HAP-1 (cell line): ENCODE measurements around the gene NR2C2.

ENCODE experiments used
- DNase-seq, 2 experiments: peaks; one replicate each; pipeline ENCODE4 v3.0.0-alpha.2; 2016 to 2020; ENCODE audit warnings: low spot score in 2 of 2
- H3K27me3 ChIP-seq: fragments of 250-450 bp; sonication (Bioruptor Pico); 2 replicates; pipeline ENCODE4 v1.5.1; 2020; ENCODE audit warnings: low read depth, mild to moderate bottlenecking, moderate library complexity
- H3K36me3 ChIP-seq: fragments of 250-450 bp; sonication (Bioruptor Pico); replicated peaks from 2 replicates; pipeline ENCODE4 v1.5.1; 2020; ENCODE audit warnings: mild to moderate bottlenecking
- H3K4me1 ChIP-seq: fragments of 250-450 bp; sonication (Bioruptor Pico); 2 replicates; pipeline ENCODE4 v1.5.1; 2020; ENCODE audit warnings: mild to moderate bottlenecking
- H3K4me3 ChIP-seq: fragments of 250-450 bp; sonication (Bioruptor Pico); 2 replicates; pipeline ENCODE4 v1.5.1; 2020; ENCODE audit warnings: mild to moderate bottlenecking, moderate library complexity
- H3K9me3 ChIP-seq: fragments of 250-450 bp; sonication (Bioruptor Pico); 2 replicates; pipeline ENCODE4 v1.5.1; 2020; ENCODE audit warnings: mild to moderate bottlenecking, moderate library complexity
- in situ Hi-C: fragments of 300-500 bp; cut with MboI; formaldehyde crosslinking; loops from 3 replicates; pipeline ENCODE4 v1.14.3; 2020; ENCODE audit warnings: low sequenced_read_pairs, inconsistent platforms, mixed read lengths

NR2C2 gene

DNA sequence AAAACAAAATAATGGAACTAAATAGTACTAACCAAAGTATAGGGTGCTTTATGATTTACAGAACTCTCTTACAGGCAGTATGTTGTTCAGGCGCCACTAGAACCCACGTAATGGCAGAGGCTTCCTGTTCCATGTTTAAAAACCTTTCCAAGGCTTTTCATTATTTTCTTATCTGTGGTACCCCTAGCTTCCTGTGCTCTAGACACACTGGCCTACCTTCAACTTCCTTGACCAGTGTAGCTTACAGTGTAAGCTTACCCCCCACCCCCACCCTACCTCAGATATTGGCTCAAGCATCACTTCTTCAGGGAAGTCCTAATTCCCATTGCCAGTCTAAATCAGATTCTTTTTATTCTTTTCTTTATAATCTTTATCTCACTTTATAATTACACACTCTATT lies 2.9 kb downstream of the NR2C2 start:
- no peaks in the 10 kb centered on the region for H3K27me3 ChIP-seq
- in situ Hi-C loops: no loop called here
- H3K4me3 ChIP-seq: no peak overlapping the region
- H3K4me1 ChIP-seq: peaks cover 14% of the 10 kb centered on the region
- H3K9me3 ChIP-seq: no peaks in the 10 kb centered on the region
- DNase-seq: no peak
- H3K36me3 ChIP-seq: peaks cover 8% of the 10 kb centered on the region

DNA sequence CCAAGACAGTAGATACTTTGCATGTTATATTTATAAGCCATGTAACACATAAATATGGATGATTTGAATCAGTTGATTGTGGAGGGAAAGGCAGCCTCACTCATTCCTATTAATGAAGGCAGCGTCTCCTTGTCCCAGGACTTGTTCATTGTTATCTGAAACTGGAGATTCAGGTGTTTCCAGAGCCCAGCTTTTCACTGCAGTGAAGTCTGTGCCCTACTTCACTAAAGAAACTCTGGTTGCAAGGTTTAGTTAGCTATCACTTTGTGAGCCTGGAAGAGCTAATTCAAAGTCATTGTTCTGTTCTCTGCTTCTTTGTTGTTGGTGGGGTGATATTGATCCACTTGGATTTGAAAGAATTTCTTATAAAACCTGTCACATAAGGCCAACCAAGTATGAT lies 9.8 kb downstream of the NR2C2 start:
- Histone ChIP-seq H3K9me3 (no peaks in the 10 kb centered on the region), H3K4me1 (0 out of 2 replicates have a peak, but pooled peaks cover 2% of the 10 kb centered on the region), H3K4me3 (no peak overlapping the region), H3K27me3 (no peaks in the 10 kb centered on the region), H3K36me3 (peaks cover 4% of the 10 kb centered on the region)
- in situ Hi-C loops: no loop called here
- no peak for DNase-seq

DNA sequence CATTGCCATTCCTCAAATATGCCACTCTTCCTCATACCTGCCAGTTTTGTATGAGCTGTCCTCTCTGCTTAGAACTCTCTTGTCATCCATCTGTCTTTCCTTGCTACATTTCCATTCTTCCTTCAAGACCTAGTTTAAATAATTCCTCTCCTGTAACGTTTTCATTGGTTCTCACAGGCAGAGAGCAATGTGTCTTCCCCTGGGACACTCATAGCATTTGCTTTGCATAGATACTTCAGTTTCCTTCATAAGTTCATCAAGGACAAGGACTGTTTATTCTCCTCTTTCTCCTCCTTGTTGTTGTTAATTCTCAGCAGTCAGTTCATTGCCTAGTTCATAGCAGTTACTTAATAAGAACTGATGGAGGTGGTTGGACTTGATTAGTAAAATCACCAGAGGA lies 10.5 kb downstream of the NR2C2 start:
- Histone ChIP-seq H3K4me3 (no peak overlapping the region), H3K36me3 (peaks cover 4% of the 10 kb centered on the region), H3K27me3 (no peaks in the 10 kb centered on the region), H3K9me3 (no peaks in the 10 kb centered on the region), H3K4me1 (0 out of 2 replicates have a peak, but pooled peaks cover 2% of the 10 kb centered on the region)
- DNase-seq: no peak
- in situ Hi-C loops: no loop called here

- Histone ChIP-seq H3K36me3 (peaks cover 4% of the 10 kb centered on the region), H3K9me3 (no peaks in the 10 kb centered on the region), H3K27me3 (no peaks in the 10 kb centered on the region), H3K4me3 (no peak overlapping the region), H3K4me1 (0 out of 2 replicates have a peak, but pooled peaks cover 2% of the 10 kb centered on the region)
- DNase-seq: no peak
- in situ Hi-C loops: no loop called here
These were observed 12.1 kb downstream of the NR2C2 start for GRCh38 chr3:14959359-14959943.

GRCh38 chr3:14962762-14963161 lies 15.4 kb downstream of the NR2C2 start:
- Histone ChIP-seq H3K9me3 (peaks cover 6% of the 10 kb centered on the region), H3K36me3 (peaks cover 16% of the 10 kb centered on the region), H3K4me1 (no peaks in the 10 kb centered on the region), H3K27me3 (no peaks in the 10 kb centered on the region), H3K4me3 (no peak overlapping the region)
- no peak for DNase-seq
- in situ Hi-C loops: no loop called here

- Histone ChIP-seq H3K36me3 (peaks cover 17% of the 10 kb centered on the region), H3K4me1 (no peaks in the 10 kb centered on the region; the same call in 1 of the 2 replicates), H3K4me3 (no peak overlapping the region), H3K9me3 (peaks cover 6% of the 10 kb centered on the region), H3K27me3 (no peaks in the 10 kb centered on the region)
- DNase-seq: no peak
- in situ Hi-C loops: no loop called here
These were observed 19.9 kb downstream of the NR2C2 start for GRCh38 chr3:14967285-14967684.

- Histone ChIP-seq H3K27me3 (no peaks in the 10 kb centered on the region), H3K4me3 (no peak overlapping the region), H3K4me1 (no peaks in the 10 kb centered on the region; the same call in 1 of the 2 replicates), H3K36me3 (peaks cover 29% of the 10 kb centered on the region), H3K9me3 (peaks cover 6% of the 10 kb centered on the region)
- DNase-seq: no peak
- in situ Hi-C loops: no loop called here
These were observed 22.3 kb downstream of the NR2C2 start for GRCh38 chr3:14969671-14970070.

GRCh38 chr3:14976317-14976716 lies 28.9 kb downstream of the NR2C2 start:
- DNase-seq: no peak

GRCh38 chr3:14980689-14981088 lies 33.3 kb downstream of the NR2C2 start:
- DNase-seq: no peak
- no peak overlapping the region for H3K4me3 ChIP-seq
- H3K36me3 ChIP-seq: peaks cover 6% of the 10 kb centered on the region; the same call in 1 of the 2 replicates
- in situ Hi-C loops: no loop called here
- H3K4me1 ChIP-seq: no peaks in the 10 kb centered on the region
- no peaks in the 10 kb centered on the region for H3K9me3 ChIP-seq
- no peaks in the 10 kb centered on the region for H3K27me3 ChIP-seq

More at GRCh38 chr3:14976317-14976716, 28.9 kb downstream of the NR2C2 start:
- in situ Hi-C loops: no loop called here
- Histone ChIP-seq H3K36me3 (peaks cover 19% of the 10 kb centered on the region), H3K9me3 (no peaks in the 10 kb centered on the region), H3K4me3 (no peak overlapping the region), H3K27me3 (no peaks in the 10 kb centered on the region), H3K4me1 (no peaks in the 10 kb centered on the region)

- Histone ChIP-seq H3K36me3 (0 out of 2 replicates have a peak, but pooled peaks cover 3% of the 10 kb centered on the region), H3K27me3 (no peaks in the 10 kb centered on the region), H3K4me1 (no peaks in the 10 kb centered on the region; the same call in 1 of the 2 replicates), H3K9me3 (no peaks in the 10 kb centered on the region), H3K4me3 (no peak overlapping the region)
- DNase-seq: no peak
- in situ Hi-C loops: no loop called here
These were observed 37.3 kb downstream of the NR2C2 start for GRCh38 chr3:14984581-14985113.

GRCh38 chr3:14988988-14989394 lies 41.6 kb downstream of the NR2C2 start:
- H3K36me3 ChIP-seq: no peaks in the 10 kb centered on the region
- H3K27me3 ChIP-seq: no peaks in the 10 kb centered on the region
- no peaks in the 10 kb centered on the region for H3K9me3 ChIP-seq
- peak in 1 of 2 experiments; percentile 19 for DNase-seq
- H3K4me3 ChIP-seq: no peak overlapping the region
- in situ Hi-C loops: no loop called here
- H3K4me1 ChIP-seq: peaks cover 15% of the 10 kb centered on the region

- peak; percentile 36 to 75 for DNase-seq
These were observed 42.8 kb downstream of the NR2C2 start for GRCh38 chr3:14989943-14990779.

DNA sequence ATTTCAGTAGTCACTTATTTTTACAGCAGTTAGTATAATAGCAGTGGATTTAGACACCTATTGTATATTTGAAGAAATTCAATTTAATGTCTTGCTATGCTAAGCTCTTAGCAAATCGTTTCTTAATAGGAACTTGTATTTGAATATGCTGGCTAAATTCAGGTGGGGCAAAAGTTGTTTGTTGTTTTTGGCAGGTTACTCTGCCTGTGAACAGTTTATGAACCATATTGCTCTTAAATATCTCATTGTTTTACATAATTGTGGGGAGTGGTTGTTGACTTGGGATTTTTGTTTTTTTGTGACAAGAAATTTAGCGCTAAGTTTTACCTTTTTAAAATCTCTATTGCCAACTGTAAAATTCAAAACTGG lies 43.4 kb downstream of the NR2C2 start:
- no peaks in the 10 kb centered on the region for H3K27me3 ChIP-seq
- DNase-seq: no peak
- in situ Hi-C loops: no loop called here
- H3K36me3 ChIP-seq: no peaks in the 10 kb centered on the region
- no peak overlapping the region for H3K4me3 ChIP-seq
- H3K9me3 ChIP-seq: no peaks in the 10 kb centered on the region
- H3K4me1 ChIP-seq: peaks cover 15% of the 10 kb centered on the region

More at GRCh38 chr3:14989943-14990779, 42.8 kb downstream of the NR2C2 start:
- Histone ChIP-seq H3K4me1 (peaks cover 15% of the 10 kb centered on the region), H3K4me3 (no peak overlapping the region), H3K36me3 (no peaks in the 10 kb centered on the region), H3K27me3 (no peaks in the 10 kb centered on the region), H3K9me3 (no peaks in the 10 kb centered on the region)
- in situ Hi-C loops: no loop called here

DNA sequence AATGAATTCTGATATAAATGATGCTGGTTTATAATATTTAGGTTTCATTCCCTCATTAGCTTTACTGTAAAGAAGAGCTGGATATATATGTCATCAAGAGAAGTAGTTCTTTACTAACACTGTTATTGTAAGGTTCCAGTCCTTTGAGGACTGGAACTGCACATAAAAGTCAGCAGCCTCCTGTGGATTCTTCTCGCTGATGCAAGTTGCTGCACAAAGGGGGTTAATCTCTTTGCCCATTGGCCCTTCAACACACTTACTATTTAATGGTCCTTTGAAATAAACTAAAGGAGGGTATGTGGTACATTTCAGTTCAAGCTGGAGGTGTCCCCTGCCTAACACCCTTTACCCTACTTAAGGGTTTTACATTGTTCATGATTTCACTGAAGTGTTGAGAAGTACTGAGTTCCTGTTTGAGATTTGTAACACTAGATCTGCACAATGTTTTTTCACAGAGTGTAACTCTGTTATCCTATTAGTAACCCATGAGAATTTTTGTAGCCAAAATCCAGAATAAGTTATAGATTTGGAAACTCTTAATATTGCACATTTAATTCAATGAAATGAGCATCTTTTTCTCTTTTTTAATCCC lies 43.9 kb downstream of the NR2C2 start:
- Histone ChIP-seq H3K36me3 (no peaks in the 10 kb centered on the region), H3K27me3 (no peaks in the 10 kb centered on the region), H3K9me3 (no peaks in the 10 kb centered on the region), H3K4me3 (no peak overlapping the region), H3K4me1 (peaks cover 15% of the 10 kb centered on the region)
- peak; percentile 47 to 64 for DNase-seq
- in situ Hi-C loops: no loop called here
